Umbilical cord (tissue), 2 donors: Measurements from ENCODE around the gene BICRA. TPM values are rescaled to one million over a fixed set of nuclear protein-coding genes. Genes with fewer than 3 reads are reported as not detected.
"Not testable (repeated sequence)": the region's sequence is repeated elsewhere in the genome, so short reads cannot be mapped to it uniquely, and the experiment has no call there.

Experiments used
- DNase-seq: peaks from one replicate; pipeline ENCODE4 v3.0.0-alpha.2; 2015; ENCODE audit warnings: low spot score
- total RNA-seq: library from RNA; depleted of rRNA; stranded (reverse); fragments of >200 nt; gene quantifications from one replicate; pipeline ENCODE4 v1.2.3, GENCODE V29; 2014; ENCODE audit warnings: low replicate concordance; ENCODE audit not compliant: insufficient read depth

The BICRA gene
- total RNA-seq, 1 donor from 2014 or later: 8.4 TPM

GRCh38 chr19:47631681-47632446 is 22.9 kb downstream of the BICRA start:
- no peak for DNase-seq

GRCh38 chr19:47633517-47633916 is 24.6 kb downstream of the BICRA start:
- DNase-seq: no peak

- DNase-seq: no peak
These were observed 25.1 kb downstream of the BICRA start for GRCh38 chr19:47633996-47634395.

- DNase-seq: not testable (repeated sequence)
These were observed 26.3 kb downstream of the BICRA start for GRCh38 chr19:47635152-47635754.

- no peak for DNase-seq
These were observed 28.6 kb downstream of the BICRA start for GRCh38 chr19:47637550-47637949.

- DNase-seq: no peak
These were observed 33.1 kb downstream of the BICRA start for GRCh38 chr19:47641891-47642485.

- DNase-seq: no peak
These were observed 34.3 kb downstream of the BICRA start for GRCh38 chr19:47643281-47643680.

GRCh38 chr19:47644199-47644598 is 35.3 kb downstream of the BICRA start:
- DNase-seq: no peak

- DNase-seq: peak; percentile 22
These were observed 36.0 kb downstream of the BICRA start for GRCh38 chr19:47644743-47645482.

- no peak for DNase-seq
These were observed 38.0 kb downstream of the BICRA start for GRCh38 chr19:47646924-47647323.

GRCh38 chr19:47649588-47649987 is 40.7 kb downstream of the BICRA start:
- no peak for DNase-seq

GRCh38 chr19:47650700-47651099 is 41.8 kb downstream of the BICRA start:
- DNase-seq: no peak

- DNase-seq: no peak
These were observed 42.2 kb downstream of the BICRA start for GRCh38 chr19:47651132-47651531.

- DNase-seq: no peak
These were observed 42.8 kb downstream of the BICRA start for GRCh38 chr19:47651691-47652090.

- DNase-seq: no peak
These were observed 43.4 kb downstream of the BICRA start for GRCh38 chr19:47652285-47652684.

GRCh38 chr19:47653856-47654255 is 44.9 kb downstream of the BICRA start:
- DNase-seq: no peak

GRCh38 chr19:47657719-47658118 is 48.8 kb downstream of the BICRA start:
- no peak for DNase-seq

- no peak for DNase-seq
These were observed 49.8 kb downstream of the BICRA start for GRCh38 chr19:47658431-47659348.

- DNase-seq: no peak
These were observed 51.5 kb downstream of the BICRA start for GRCh38 chr19:47660435-47660832.

GRCh38 chr19:47661161-47661560 is 52.2 kb downstream of the BICRA start:
- no peak for DNase-seq

GRCh38 chr19:47661611-47662010 is 52.7 kb downstream of the BICRA start:
- no peak for DNase-seq
